Endothelial cell of umbilical vein (primary cell): ENCODE results near the gene CIB4. TPM values are rescaled to one million over a fixed set of nuclear protein-coding genes. Genes with fewer than 3 reads are reported as not detected.
A peak's percentile ranks its signal among the peaks of the same experiment; 100 is the strongest.

ENCODE experiments used
- BruUV-seq: library from RNA; stranded (reverse); fragments of 400-500 nt; replicated peaks from 2 replicates; lab custom pipeline; 2021; lab: Mats Ljungman, UMichigan
- CTCF ChIA-PET: fragments of 300-600, 350-600 bp; sonication (Branson Sonifier 250); formaldehyde crosslinking; loops from one replicate; lab custom pipeline; 2021; ENCODE audit warnings: antibody characterized with exemption, inconsistent platforms; lab: Charles Lee
- POLR2A ChIA-PET: fragments of 300-600, 350-600 bp; sonication (Branson Sonifier 250); formaldehyde crosslinking; loops from one replicate; lab custom pipeline; 2021; ENCODE audit warnings: antibody characterized with exemption, inconsistent platforms; lab: Charles Lee
- DNase-seq: peaks from one replicate; pipeline ENCODE4 v3.0.0-alpha.2; 2011; ENCODE audit warnings: low read depth, low spot score
- FAIRE-seq: peaks from 2 replicates; lab custom pipeline; 2011; peaks lifted over from hg19 to GRCh38; lab: Jason Lieb, UNC
- H2AFZ ChIP-seq: 2 replicates; pipeline ENCODE4 v1.6.0; 2012; ENCODE audit warnings: low read depth, low read length, control low read depth, inconsistent platforms
- H3K27ac ChIP-seq: 2 replicates; pipeline ENCODE4 v1.5.1; 2011; ENCODE audit warnings: low read depth, mild to moderate bottlenecking, control low read depth, low read length, moderate library complexity; ENCODE audit not compliant: insufficient read depth
- H3K27me3 ChIP-seq, 2 experiments: 2 replicates each; pipeline versions ENCODE4 v1.6.0 to v1.6.1; 2011; ENCODE audit warnings: low read length in 2 of 2, mixed read lengths in 1 of 2; ENCODE audit not compliant: control insufficient read depth in 2 of 2, insufficient read depth in 2 of 2
- H3K36me3 ChIP-seq, 2 experiments: 2 replicates in 1 of 2; 3 replicates in 1 of 2; pipeline ENCODE4 v1.5.1; 2011; ENCODE audit warnings: low read length in 2 of 2, mild to moderate bottlenecking in 1 of 2, moderate library complexity in 1 of 2; ENCODE audit not compliant: control insufficient read depth in 2 of 2, insufficient read depth in 2 of 2; ENCODE audit errors: extremely low read depth in 1 of 2
- H3K4me1 ChIP-seq: 3 replicates; pipeline ENCODE4 v1.5.1; 2011; ENCODE audit warnings: mild to moderate bottlenecking, low read length; ENCODE audit not compliant: control insufficient read depth, insufficient read depth; ENCODE audit errors: extremely low read depth
- H3K4me2 ChIP-seq: 2 replicates; pipeline ENCODE4 v1.6.1; 2011; ENCODE audit warnings: low read length, control low read depth, mixed read lengths; ENCODE audit not compliant: insufficient read depth
- H3K4me3 ChIP-seq, 3 experiments: fragments of 200-600 bp in 1 of 3; sonication (generic), shearing (Covaris generic) in 1 of 3; replicated peaks in 1 of 3; 2 replicates each; pipeline ENCODE4 v1.5.1; 2011 to 2016; ENCODE audit warnings: control low read depth in 3 of 3, low read length in 3 of 3, mild to moderate bottlenecking in 2 of 3, inconsistent platforms in 1 of 3, low read depth in 1 of 3, moderate library complexity in 1 of 3; ENCODE audit not compliant: insufficient read depth in 1 of 3
- H3K79me2 ChIP-seq: 2 replicates; pipeline ENCODE4 v1.6.0; 2012; ENCODE audit warnings: low read length, inconsistent platforms; ENCODE audit not compliant: control insufficient read depth, insufficient read depth
- H3K9ac ChIP-seq: replicated peaks from 2 replicates; pipeline ENCODE3; 2011; ENCODE audit warnings: low read length, control low read depth; ENCODE audit not compliant: insufficient read depth; ENCODE audit errors: extremely low read depth
- H3K9me1 ChIP-seq: replicated peaks from 3 replicates; pipeline ENCODE4 v1.6.0; 2011; ENCODE audit warnings: mild to moderate bottlenecking, low read length; ENCODE audit not compliant: control insufficient read depth, insufficient read depth; ENCODE audit errors: extremely low read depth
- H3K9me3 ChIP-seq: replicated peaks from 2 replicates; pipeline ENCODE4 v1.5.1; 2012; ENCODE audit warnings: low read length, inconsistent platforms; ENCODE audit not compliant: control insufficient read depth, insufficient read depth
- H4K20me1 ChIP-seq: replicated peaks from 2 replicates; pipeline ENCODE3; 2011; ENCODE audit warnings: mild to moderate bottlenecking, low read length; ENCODE audit not compliant: control insufficient read depth, insufficient read depth; ENCODE audit errors: extremely low read depth
- EZH2 ChIP-seq: IDR thresholded peaks from 2 replicates; pipeline ENCODE4 v1.6.1; 2012; ENCODE audit warnings: borderline replicate concordance, low read depth, mild to moderate bottlenecking, moderate library complexity, low read length, inconsistent platforms; ENCODE audit not compliant: severe bottlenecking
- FOS ChIP-seq: IDR thresholded peaks from 2 replicates; pipeline ENCODE4 v1.6.1; 2011; ENCODE audit warnings: mild to moderate bottlenecking, low read length, moderate library complexity, borderline replicate concordance; ENCODE audit not compliant: insufficient read depth
- GATA2 ChIP-seq: IDR thresholded peaks from 2 replicates; pipeline ENCODE4 v1.7.0; 2011; ENCODE audit warnings: low read depth, mild to moderate bottlenecking, moderate library complexity, mixed read lengths, low read length; ENCODE audit not compliant: insufficient read length, insufficient read depth
- JUN ChIP-seq: IDR thresholded peaks from 2 replicates; pipeline ENCODE4 v1.6.1; 2011; ENCODE audit warnings: borderline replicate concordance, low read depth; ENCODE audit not compliant: insufficient read length, insufficient read depth
- MYC ChIP-seq: IDR thresholded peaks from one replicate; pipeline ENCODE4 v1.6.1; 2011; ENCODE audit warnings: mild to moderate bottlenecking, low read depth, low read length
- POLR2A ChIP-seq: IDR thresholded peaks from 2 replicates; pipeline ENCODE4 v1.6.1; 2012; ENCODE audit warnings: low read depth, mild to moderate bottlenecking, control low read depth, low read length
- POLR2AphosphoS5 ChIP-seq: IDR thresholded peaks from 2 replicates; pipeline ENCODE4 v1.6.1; 2012; ENCODE audit warnings: low read depth, mild to moderate bottlenecking, control low read depth, low read length, moderate library complexity; ENCODE audit not compliant: insufficient read depth
- dilution Hi-C: fragments of 300-500 bp; cut with MboI; formaldehyde crosslinking; loops from one replicate; pipeline ENCODE4 v1.15.0; 2019; ENCODE audit warnings: low sequenced_read_pairs; ENCODE audit not compliant: extremely low pct_ligation_motif_present
- intact Hi-C: fragments of 100-400 bp; cut with micrococcal nuclease; formaldehyde crosslinking; loops from one replicate; pipeline ENCODE4 v1.10.0; 2022
- polyA plus RNA-seq, 4 experiments: library from polyadenylated mRNA; depleted of rRNA in 3 of 4; stranded (reverse) in 3 of 4; unstranded in 1 of 4; fragments of >200 nt; gene quantifications; 2 replicates each; pipeline versions ENCODE4 v1.2.1 to v1.2.3, GENCODE V29; 2011 to 2012; ENCODE audit warnings: missing spikeins in 1 of 4
- total RNA-seq: library from RNA; stranded (reverse); gene quantifications from 2 replicates; pipeline ENCODE4 v1.2.3, GENCODE V29; 2021
- TF ChIP-seq, protein P1 (sequence below), 2 donors: IDR thresholded peaks; 1 replicate in 1 of 2; 2 replicates in 1 of 2; pipeline ENCODE4 v1.5.1; 2011; ENCODE audit warnings: low read length in 2 of 2, mild to moderate bottlenecking in 2 of 2, moderate library complexity in 2 of 2, control low read depth in 1 of 2, inconsistent platforms in 1 of 2, low read depth in 1 of 2; ENCODE audit not compliant: insufficient read depth in 1 of 2; ENCODE audit errors: extremely low read depth in 1 of 2
- TF ChIP-seq, protein P2 (sequence below): IDR thresholded peaks from 2 replicates; pipeline ENCODE4 v1.6.1; 2011; ENCODE audit not compliant: insufficient read depth, insufficient read length

The CIB4 gene
- total and polyA plus RNA-seq, 2 donors (not counting 3 experiments of a cell fraction or from before 2014, with no cell fraction given), result not detected

DNA sequence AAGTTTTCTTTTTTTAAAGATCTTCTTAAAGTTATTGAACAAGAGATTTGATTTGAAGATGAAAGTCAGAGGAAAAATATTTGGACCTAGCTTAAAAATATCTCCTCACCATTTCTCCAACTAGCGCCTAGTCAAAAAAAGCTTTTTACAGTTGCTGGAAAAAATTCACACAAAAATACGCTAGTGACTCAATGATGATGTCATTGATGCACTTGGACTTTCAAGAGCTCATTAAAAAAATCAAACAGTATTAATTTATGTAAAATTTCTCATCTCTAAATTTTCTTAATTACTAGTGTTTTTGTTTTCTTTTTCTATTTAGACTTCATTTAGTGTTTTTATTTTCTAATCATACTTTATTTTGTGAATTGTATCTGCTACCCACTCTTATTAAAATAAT lies 41.8 kb downstream of the CIB4 start:
- intact Hi-C loops, result no loop called here
- dilution Hi-C loops, result no loop called here
- peak; percentile 20 for TF ChIP-seq JUN
- no peak for TF ChIP-seq POLR2A
- Histone ChIP-seq H2AFZ (no peak overlapping the region), H3K27me3 (peaks cover 10 to 19% of the 10 kb centered on the region in 2 experiments), H3K79me2 (no peaks in the 10 kb centered on the region), H3K4me1 (peaks cover 9% of the 10 kb centered on the region), H3K9me1 (no peaks in the 10 kb centered on the region), H4K20me1 (no peaks in the 10 kb centered on the region), H3K4me2 (no peak overlapping the region), H3K4me3 (no peak overlapping the region), H3K27ac (no peak overlapping the region), H3K36me3 (no peaks in the 10 kb centered on the region), H3K9ac (no peak overlapping the region), H3K9me3 (no peaks in the 10 kb centered on the region)
- FAIRE-seq, result no peak
- BruUV-seq, result no TSS peak
- ChIA-PET CTCF (interaction anchor here (0.9 to 4.9 kb wide), 6 partner anchors 8 to 272 kb away, joined by 3 to 24 read pairs (median 3); no protein-coding TSS in a partner anchor), POLR2A (no interaction called here)
- DNase-seq, result no peak

DNA sequence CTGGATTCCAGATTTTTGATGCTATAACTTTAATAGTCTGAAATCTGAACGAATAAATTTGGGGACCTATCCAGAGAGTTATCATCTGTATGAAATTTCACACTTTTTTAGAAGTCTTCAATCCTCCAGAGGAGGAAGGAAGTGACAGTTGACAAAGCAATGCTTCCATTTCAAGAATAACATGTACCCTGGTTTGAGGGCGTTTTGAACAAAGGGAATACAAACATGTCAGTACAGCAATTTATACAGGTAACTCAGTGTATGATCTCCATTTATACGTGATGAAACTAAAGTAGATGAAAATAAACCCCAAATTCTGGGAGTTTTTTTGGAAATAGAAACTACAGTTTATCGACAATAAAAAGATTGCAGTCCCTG lies 42.2 kb downstream of the CIB4 start:
- Histone ChIP-seq H3K79me2 (no peaks in the 10 kb centered on the region), H2AFZ (no peak overlapping the region), H3K9me3 (no peaks in the 10 kb centered on the region), H3K4me2 (no peak overlapping the region), H4K20me1 (no peaks in the 10 kb centered on the region), H3K9ac (no peak overlapping the region), H3K4me3 (no peak overlapping the region), H3K4me1 (peaks cover 9% of the 10 kb centered on the region), H3K27ac (no peak overlapping the region), H3K36me3 (no peaks in the 10 kb centered on the region), H3K9me1 (no peaks in the 10 kb centered on the region), H3K27me3 (peaks cover 14 to 23% of the 10 kb centered on the region in 2 experiments)
- dilution Hi-C loops (no loop called here), intact Hi-C loops (no loop called here)
- no peak for FAIRE-seq
- ChIA-PET POLR2A (no interaction called here), CTCF (interaction anchor here (0.9 to 4.9 kb wide), 6 partner anchors 9 to 272 kb away, joined by 3 to 24 read pairs (median 3); no protein-coding TSS in a partner anchor)
- no peak for DNase-seq
- TF ChIP-seq GATA2 (no peak), POLR2A (no peak), MYC (no peak), EZH2 (no peak), POLR2AphosphoS5 (no peak), JUN (no peak), FOS (no peak)
- TF ChIP-seq, protein P1, sequence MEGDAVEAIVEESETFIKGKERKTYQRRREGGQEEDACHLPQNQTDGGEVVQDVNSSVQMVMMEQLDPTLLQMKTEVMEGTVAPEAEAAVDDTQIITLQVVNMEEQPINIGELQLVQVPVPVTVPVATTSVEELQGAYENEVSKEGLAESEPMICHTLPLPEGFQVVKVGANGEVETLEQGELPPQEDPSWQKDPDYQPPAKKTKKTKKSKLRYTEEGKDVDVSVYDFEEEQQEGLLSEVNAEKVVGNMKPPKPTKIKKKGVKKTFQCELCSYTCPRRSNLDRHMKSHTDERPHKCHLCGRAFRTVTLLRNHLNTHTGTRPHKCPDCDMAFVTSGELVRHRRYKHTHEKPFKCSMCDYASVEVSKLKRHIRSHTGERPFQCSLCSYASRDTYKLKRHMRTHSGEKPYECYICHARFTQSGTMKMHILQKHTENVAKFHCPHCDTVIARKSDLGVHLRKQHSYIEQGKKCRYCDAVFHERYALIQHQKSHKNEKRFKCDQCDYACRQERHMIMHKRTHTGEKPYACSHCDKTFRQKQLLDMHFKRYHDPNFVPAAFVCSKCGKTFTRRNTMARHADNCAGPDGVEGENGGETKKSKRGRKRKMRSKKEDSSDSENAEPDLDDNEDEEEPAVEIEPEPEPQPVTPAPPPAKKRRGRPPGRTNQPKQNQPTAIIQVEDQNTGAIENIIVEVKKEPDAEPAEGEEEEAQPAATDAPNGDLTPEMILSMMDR (IDR thresholded peaks at IDR 0.05; ENCODE audit: extremely low read depth in 1 of 2, insufficient read depth in 1 of 2, low read depth in 1 of 2, low read length in 2 of 2), result no peak
- TF ChIP-seq, protein P2, sequence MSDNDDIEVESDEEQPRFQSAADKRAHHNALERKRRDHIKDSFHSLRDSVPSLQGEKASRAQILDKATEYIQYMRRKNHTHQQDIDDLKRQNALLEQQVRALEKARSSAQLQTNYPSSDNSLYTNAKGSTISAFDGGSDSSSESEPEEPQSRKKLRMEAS, result no peak
- no TSS peak for BruUV-seq
